KOPT-K1 (cell line): ENCODE data around the gene VAV2.

Experiments
- H3K27ac ChIP-seq: fragments of 200-600 bp; sonication (generic); 2 replicates; pipeline ENCODE4 v1.5.1; 2016; ENCODE audit warnings: antibody characterized with exemption, mild to moderate bottlenecking, low read depth, low read length; ENCODE audit not compliant: poor library complexity, severe bottlenecking
- H3K36me3 ChIP-seq: fragments of 200-600 bp; sonication (generic); 2 replicates; pipeline ENCODE4 v1.5.1; 2017; ENCODE audit warnings: antibody characterized with exemption, mild to moderate bottlenecking, low read length, moderate library complexity; ENCODE audit not compliant: insufficient read depth
- H3K9me3 ChIP-seq: fragments of 200-600 bp; sonication (generic); 2 replicates; pipeline ENCODE4 v1.5.1; 2017; ENCODE audit warnings: antibody characterized with exemption, low read length, mild to moderate bottlenecking; ENCODE audit not compliant: insufficient read depth, poor library complexity, severe bottlenecking

Gene VAV2

GRCh38 chr9:133826289-133827085 is 165.6 kb downstream of the VAV2 start:
- Histone ChIP-seq H3K9me3 (no peaks in the 10 kb centered on the region), H3K27ac (no peak overlapping the region)

GRCh38 chr9:133825555-133826218 is 166.4 kb downstream of the VAV2 start:
- Histone ChIP-seq H3K36me3 (no peaks in the 10 kb centered on the region), H3K27ac (no peak overlapping the region), H3K9me3 (no peaks in the 10 kb centered on the region)

More at GRCh38 chr9:133826289-133827085, 165.6 kb downstream of the VAV2 start:
- H3K36me3 ChIP-seq, result no peaks in the 10 kb centered on the region

- no peaks in the 10 kb centered on the region for H3K9me3 ChIP-seq
- H3K36me3 ChIP-seq, result no peaks in the 10 kb centered on the region
- H3K27ac ChIP-seq, result no peak overlapping the region
Measured at GRCh38 chr9:133824802-133825186, 167.3 kb downstream of the VAV2 start.

GRCh38 chr9:133824106-133824801 is 167.9 kb downstream of the VAV2 start:
- no peak overlapping the region for H3K27ac ChIP-seq
- no peaks in the 10 kb centered on the region for H3K36me3 ChIP-seq
- H3K9me3 ChIP-seq, result no peaks in the 10 kb centered on the region

- Histone ChIP-seq H3K9me3 (no peaks in the 10 kb centered on the region), H3K36me3 (no peaks in the 10 kb centered on the region), H3K27ac (no peak overlapping the region)
Measured at GRCh38 chr9:133823189-133824105, 168.7 kb downstream of the VAV2 start.

- Histone ChIP-seq H3K27ac (no peak overlapping the region), H3K36me3 (no peaks in the 10 kb centered on the region), H3K9me3 (no peaks in the 10 kb centered on the region)
Measured at GRCh38 chr9:133822430-133823065, 169.6 kb downstream of the VAV2 start.

GRCh38 chr9:133821601-133822429 is 170.3 kb downstream of the VAV2 start:
- H3K27ac ChIP-seq, result no peak overlapping the region
- H3K36me3 ChIP-seq, result no peaks in the 10 kb centered on the region
- H3K9me3 ChIP-seq, result no peaks in the 10 kb centered on the region

GRCh38 chr9:133819923-133820322 is 172.2 kb downstream of the VAV2 start:
- Histone ChIP-seq H3K27ac (no peak overlapping the region), H3K9me3 (no peaks in the 10 kb centered on the region), H3K36me3 (no peaks in the 10 kb centered on the region)

- no peak overlapping the region for H3K27ac ChIP-seq
- no peaks in the 10 kb centered on the region for H3K9me3 ChIP-seq
- H3K36me3 ChIP-seq, result no peaks in the 10 kb centered on the region
Measured at GRCh38 chr9:133818444-133818843, 173.7 kb downstream of the VAV2 start.

- no peak overlapping the region for H3K27ac ChIP-seq
- no peaks in the 10 kb centered on the region for H3K36me3 ChIP-seq
- H3K9me3 ChIP-seq, result no peaks in the 10 kb centered on the region
Measured at GRCh38 chr9:133815781-133816180, 176.3 kb downstream of the VAV2 start.

- no peaks in the 10 kb centered on the region for H3K36me3 ChIP-seq
- H3K27ac ChIP-seq, result no peak overlapping the region
- no peaks in the 10 kb centered on the region for H3K9me3 ChIP-seq
Measured at GRCh38 chr9:133814586-133815208, 177.4 kb downstream of the VAV2 start.

- no peak overlapping the region for H3K27ac ChIP-seq
- no peaks in the 10 kb centered on the region for H3K9me3 ChIP-seq
- H3K36me3 ChIP-seq, result no peaks in the 10 kb centered on the region
Measured at GRCh38 chr9:133813749-133814585, 178.2 kb downstream of the VAV2 start.
